GM18873 (cell line): ENCODE measurements around the gene CEP68.
A peak's percentile ranks its signal among the peaks of the same experiment; 100 is the strongest.

Experiments used
- ATAC-seq: cut with Tn5 transposase; IDR thresholded peaks from one replicate; pipeline ENCODE4 v1.9.1; 2021; ENCODE audit warnings: mild to moderate bottlenecking, moderate library complexity, moderate number of reproducible peaks; ENCODE audit not compliant: unreplicated experiment, low FRiP score

The CEP68 gene

GRCh38 chr2:65055422-65056214 is 598 bp upstream of the CEP68 start:
- peak; percentile 22 for ATAC-seq

- ATAC-seq = no peak
Measured at GRCh38 chr2:65057054-65057375, 799 bp downstream of the CEP68 start.

- ATAC-seq = no peak
Measured at GRCh38 chr2:65057391-65058052, 1.3 kb downstream of the CEP68 start.

GRCh38 chr2:65059071-65059470 is 2.9 kb downstream of the CEP68 start:
- no peak for ATAC-seq

- no peak for ATAC-seq
Measured at GRCh38 chr2:65061146-65061909, 5.1 kb downstream of the CEP68 start.

- ATAC-seq = no peak
Measured at GRCh38 chr2:65061910-65062339, 5.7 kb downstream of the CEP68 start.

GRCh38 chr2:65062843-65063825 is 6.9 kb downstream of the CEP68 start:
- ATAC-seq = no peak

- peak; percentile 78 for ATAC-seq
Measured at GRCh38 chr2:65064728-65065552, 8.7 kb downstream of the CEP68 start.

GRCh38 chr2:65067806-65068553 is 11.8 kb downstream of the CEP68 start:
- ATAC-seq = no peak

- ATAC-seq = no peak
Measured at GRCh38 chr2:65069439-65069824, 13.2 kb downstream of the CEP68 start.

GRCh38 chr2:65070172-65070830 is 14.1 kb downstream of the CEP68 start:
- no peak for ATAC-seq

GRCh38 chr2:65070856-65071255 is 14.6 kb downstream of the CEP68 start:
- no peak for ATAC-seq

- ATAC-seq = no peak
Measured at GRCh38 chr2:65071499-65072180, 15.4 kb downstream of the CEP68 start.

GRCh38 chr2:65072181-65072970 is 16.2 kb downstream of the CEP68 start:
- no peak for ATAC-seq

- ATAC-seq = no peak
Measured at GRCh38 chr2:65073879-65074565, 17.8 kb downstream of the CEP68 start.

- no peak for ATAC-seq
Measured at GRCh38 chr2:65075176-65075575, 19.0 kb downstream of the CEP68 start.
